IMR-90 (cell line): ENCODE data around the gene SCFD2.

ENCODE experiments used
- BHLHE40 ChIP-seq: fragments of 150-350 bp; IDR thresholded peaks from 2 replicates; pipeline ENCODE4 v1.6.1; 2016; ENCODE audit warnings: mild to moderate bottlenecking, low read depth, low read length
- CEBPB ChIP-seq: IDR thresholded peaks from 2 replicates; pipeline ENCODE4 v1.6.1; 2012; ENCODE audit warnings: low read depth, low read length, improper control_type of control experiment
- CHD1 ChIP-seq: IDR thresholded peaks from 2 replicates; pipeline ENCODE4 v1.6.1; 2012; ENCODE audit warnings: low read depth, low read length, improper control_type of control experiment
- CTCF ChIP-seq: conservative IDR thresholded peaks from 2 replicates; pipeline ENCODE4 v1.5.1; 2012; ENCODE audit warnings: mild to moderate bottlenecking, low read depth, low read length, improper control_type of control experiment
- ELK1 ChIP-seq: fragments of 150-350 bp; IDR thresholded peaks from 2 replicates; pipeline ENCODE4 v1.6.1; 2016; ENCODE audit warnings: low read depth, mild to moderate bottlenecking, low read length, moderate library complexity, borderline replicate concordance
- FOS ChIP-seq: fragments of 150-350 bp; IDR thresholded peaks from 2 replicates; pipeline ENCODE4 v1.6.1; 2016; ENCODE audit warnings: low read depth, low read length
- MAFK ChIP-seq: IDR thresholded peaks from 2 replicates; pipeline ENCODE4 v1.6.1; 2012; ENCODE audit warnings: low read depth, low read length, improper control_type of control experiment
- MAZ ChIP-seq: IDR thresholded peaks from 2 replicates; pipeline ENCODE4 v1.6.1; 2012; ENCODE audit warnings: low read depth, mild to moderate bottlenecking, low read length, improper control_type of control experiment, moderate library complexity, borderline replicate concordance
- MXI1 ChIP-seq: IDR thresholded peaks from 2 replicates; pipeline ENCODE4 v1.6.1; 2012; ENCODE audit warnings: low read depth, mild to moderate bottlenecking, low read length, moderate library complexity, borderline replicate concordance
- NFE2L2 ChIP-seq: fragments of 150-350 bp; IDR thresholded peaks from 2 replicates; pipeline ENCODE4 v1.6.1; 2016; ENCODE audit warnings: low read depth, mild to moderate bottlenecking, low read length
- POLR2A ChIP-seq: IDR thresholded peaks from 2 replicates; pipeline ENCODE4 v1.6.1; 2012; ENCODE audit warnings: mild to moderate bottlenecking, low read depth, low read length
- RAD21 ChIP-seq: IDR thresholded peaks from 2 replicates; pipeline ENCODE4 v1.6.1; 2012; ENCODE audit warnings: low read length, improper control_type of control experiment
- RFX5 ChIP-seq: IDR thresholded peaks from 2 replicates; pipeline ENCODE4 v1.8.0; 2012; ENCODE audit warnings: low read depth, mild to moderate bottlenecking, low read length, moderate library complexity
- USF2 ChIP-seq: fragments of 150-350 bp; IDR thresholded peaks from 2 replicates; pipeline ENCODE4 v1.6.1; 2017; ENCODE audit warnings: mild to moderate bottlenecking, antibody characterized with exemption, low read length, low read depth

GRCh38 chr4:52959541-52959940 lies 406.3 kb downstream of the SCFD2 start:
- TF ChIP-seq CTCF (no peak), ELK1 (no peak), RAD21 (no peak), POLR2A (no peak), FOS (no peak), USF2 (no peak), NFE2L2 (no peak), RFX5 (no peak), CEBPB (no peak), MAFK (no peak), MXI1 (no peak), CHD1 (no peak), MAZ (no peak), BHLHE40 (no peak)
